ENCODE results near the gene FOXP1.

FOXP1 gene

GRCh38 chr3:71029770-71030169 is 553.8 kb downstream of the FOXP1 start:
- H3K36me3 Mint-ChIP-seq (ENCODE audit: low read depth), result peaks cover 46% of the 10 kb centered on the region
- no peak overlapping the region for H3K27ac Mint-ChIP-seq
- peaks cover 10% of the 10 kb centered on the region for H3K4me1 Mint-ChIP-seq
- TF ChIP-seq CTCF (IDR thresholded peaks at IDR 0.05; ENCODE audit: unreplicated experiment in 3 of 3), result no peak
- peaks cover 3% of the 10 kb centered on the region for H3K9me3 Mint-ChIP-seq
- H3K4me3 Mint-ChIP-seq, result no peak overlapping the region
- H3K27me3 Mint-ChIP-seq (ENCODE audit: low read depth), result no peaks in the 10 kb centered on the region

- Mint-ChIP-seq H3K36me3 (ENCODE audit: low read depth) (peaks cover 46% of the 10 kb centered on the region), H3K27ac (no peak overlapping the region), H3K9me3 (peaks cover 3% of the 10 kb centered on the region), H3K4me1 (peaks cover 10% of the 10 kb centered on the region), H3K4me3 (no peak overlapping the region), H3K27me3 (ENCODE audit: low read depth) (no peaks in the 10 kb centered on the region)
- TF ChIP-seq CTCF (IDR thresholded peaks at IDR 0.05; ENCODE audit: unreplicated experiment in 3 of 3), result no peak
These were observed 554.7 kb downstream of the FOXP1 start for GRCh38 chr3:71028802-71029201.

GRCh38 chr3:71028184-71028583 is 555.3 kb downstream of the FOXP1 start:
- TF ChIP-seq CTCF (IDR thresholded peaks at IDR 0.05; ENCODE audit: unreplicated experiment in 3 of 3), result no peak
- H3K4me3 Mint-ChIP-seq, result no peak overlapping the region
- H3K27me3 Mint-ChIP-seq (ENCODE audit: low read depth), result no peaks in the 10 kb centered on the region
- H3K4me1 Mint-ChIP-seq, result peaks cover 10% of the 10 kb centered on the region
- H3K27ac Mint-ChIP-seq, result no peak overlapping the region
- H3K9me3 Mint-ChIP-seq, result peaks cover 3% of the 10 kb centered on the region
- H3K36me3 Mint-ChIP-seq (ENCODE audit: low read depth), result peaks cover 50% of the 10 kb centered on the region

- Mint-ChIP-seq H3K27me3 (ENCODE audit: low read depth) (no peaks in the 10 kb centered on the region), H3K9me3 (peaks cover 3% of the 10 kb centered on the region), H3K27ac (no peak overlapping the region), H3K4me3 (no peak overlapping the region), H3K4me1 (no peaks in the 10 kb centered on the region), H3K36me3 (ENCODE audit: low read depth) (peaks cover 42% of the 10 kb centered on the region)
- no peak for TF ChIP-seq CTCF (IDR thresholded peaks at IDR 0.05; ENCODE audit: unreplicated experiment in 3 of 3)
These were observed 556.6 kb downstream of the FOXP1 start for GRCh38 chr3:71026634-71027578.

GRCh38 chr3:71025516-71025915 is 558.0 kb downstream of the FOXP1 start:
- H3K27me3 Mint-ChIP-seq (ENCODE audit: low read depth), result no peaks in the 10 kb centered on the region
- H3K4me3 Mint-ChIP-seq, result no peak overlapping the region
- peaks cover 41% of the 10 kb centered on the region for H3K36me3 Mint-ChIP-seq (ENCODE audit: low read depth)
- no peak overlapping the region for H3K27ac Mint-ChIP-seq
- no peak for TF ChIP-seq CTCF (IDR thresholded peaks at IDR 0.05; ENCODE audit: unreplicated experiment in 3 of 3)
- H3K4me1 Mint-ChIP-seq, result no peaks in the 10 kb centered on the region
- peaks cover 3% of the 10 kb centered on the region for H3K9me3 Mint-ChIP-seq

GRCh38 chr3:71025010-71025409 is 558.5 kb downstream of the FOXP1 start:
- Mint-ChIP-seq H3K27ac (no peak overlapping the region), H3K9me3 (no peaks in the 10 kb centered on the region), H3K36me3 (ENCODE audit: low read depth) (peaks cover 36% of the 10 kb centered on the region), H3K4me3 (no peak overlapping the region), H3K4me1 (no peaks in the 10 kb centered on the region), H3K27me3 (ENCODE audit: low read depth) (no peaks in the 10 kb centered on the region)
- TF ChIP-seq CTCF (IDR thresholded peaks at IDR 0.05; ENCODE audit: unreplicated experiment in 3 of 3), result no peak
